ENCODE measurements around the gene ZFP28. TPM values are rescaled to one million over a fixed set of nuclear protein-coding genes. Genes with fewer than 3 reads are reported as not detected.
A peak's percentile ranks its signal among the peaks of the same experiment; 100 is the strongest.

Gene ZFP28
- total RNA-seq, 4 donors from 2014 or later, result 10.3 to 20.2 (median 12.7) TPM

- H3K9me3 ChIP-seq, result peaks cover 0 to 84% (median 77%) of the 10 kb centered on the region in 4 donors
- intact Hi-C loops (cut with DNase I), result loop anchor here (10.0 kb wide), 1 partner anchor 172 kb away; the partner anchor contains the start of gene ZNF582
- 1% methylated on average over 12 of the region's 23 CpGs for WGBS
- DNase-seq (ENCODE audit: extremely low spot score), result no peak
- peaks cover 26 to 57% (median 43%) of the 10 kb centered on the region in 4 donors for H3K36me3 ChIP-seq
- peaks cover 0 to 4% (median 0%) of the 10 kb centered on the region in 4 donors for H3K27me3 ChIP-seq
- TF ChIP-seq POLR2A (IDR thresholded peaks at IDR 0.05; ENCODE audit: low read depth) (no peak), POLR2AphosphoS5 (IDR thresholded peaks at IDR 0.05) (no peak), CTCF (IDR thresholded peaks at IDR 0.05) (no peak), EP300 (IDR thresholded peaks at IDR 0.05) (no peak)
- peak overlapping the region; percentile 71 to 93 (median 84) for H3K4me3 ChIP-seq
- peaks cover 8 to 21% (median 20%) of the 10 kb centered on the region in 4 donors for H3K4me1 ChIP-seq
- H3K27ac ChIP-seq (replicated peaks in 1 of 4), result peak overlapping the region; percentile 81 to 94 (median 86)
Measured at GRCh38 chr19:56566904-56567273, 28.1 kb downstream of the ZFP28 start.

DNA sequence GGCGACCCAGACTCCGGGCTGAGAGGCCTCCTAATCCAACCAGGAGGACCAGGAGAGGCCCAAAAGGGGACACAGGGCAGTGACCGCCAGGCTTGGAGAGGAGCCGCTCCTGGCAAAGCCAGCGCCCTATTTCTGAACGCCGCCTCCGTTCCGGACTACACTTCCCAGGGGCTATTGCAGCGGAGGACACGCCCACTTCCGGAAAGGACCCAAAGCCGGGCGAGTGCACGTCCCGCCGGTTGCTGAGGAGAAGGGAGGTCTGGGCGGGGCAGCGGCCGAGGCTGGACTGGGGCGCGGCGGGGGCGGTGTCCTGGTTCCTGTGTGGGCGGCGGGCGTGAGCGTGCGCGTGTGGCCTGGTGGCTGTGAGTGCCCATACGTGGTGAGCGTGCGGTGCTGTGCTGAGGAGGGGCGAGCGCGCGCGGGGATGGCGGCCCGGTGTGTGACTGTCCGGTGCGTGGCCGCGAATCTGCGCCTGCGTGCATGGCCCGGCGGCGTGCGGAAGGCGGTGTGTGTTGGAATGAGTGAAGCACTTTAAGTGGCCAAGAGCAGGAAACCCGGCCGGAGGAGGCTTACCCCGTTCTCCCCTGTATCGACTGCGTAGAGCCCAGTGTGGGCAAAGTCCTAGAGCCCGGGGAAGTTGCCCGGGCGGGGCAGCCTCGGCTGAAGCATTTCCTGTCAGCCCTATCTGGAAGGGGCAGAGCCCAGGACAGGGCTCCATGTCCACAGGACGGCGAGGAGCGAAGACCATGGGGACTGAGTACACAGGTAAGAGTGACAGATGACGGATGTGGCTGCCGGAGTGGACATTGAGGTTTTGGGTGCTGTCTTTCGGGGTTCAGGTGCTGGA lies 28.7 kb downstream of the ZFP28 start, which contains the start of gene ZNF470:
ZNF470 (plus strand) TSS at position 195 of the 847 bp plus-strand sequence. CDS start 2,844 bp downstream, outside the sequence.
- peaks cover 0 to 82% (median 77%) of the 10 kb centered on the region in 4 donors for H3K9me3 ChIP-seq
- intact Hi-C loops (cut with DNase I), result loop anchor here (10.0 kb wide), 1 partner anchor 173 kb away; the partner anchor contains the start of gene ZNF582
- WGBS, result 15% methylated on average over 13 of the region's 66 CpGs
- peaks cover 31 to 58% (median 43%) of the 10 kb centered on the region in 4 donors for H3K36me3 ChIP-seq
- H3K4me3 ChIP-seq, result peak within 1 kb of the TSS; percentile 71 to 93 (median 84)
- no peak for TF ChIP-seq POLR2A (IDR thresholded peaks at IDR 0.05; ENCODE audit: low read depth)
- TF ChIP-seq POLR2AphosphoS5 (IDR thresholded peaks at IDR 0.05), result peak; percentile 88 to 91
- peak; percentile 99 for DNase-seq (ENCODE audit: extremely low spot score)
- peaks cover 0 to 4% (median 0%) of the 10 kb centered on the region in 4 donors for H3K27me3 ChIP-seq
- peak within 1 kb of the TSS; percentile 81 to 94 (median 86) for H3K27ac ChIP-seq (replicated peaks in 1 of 4)
- peaks cover 8 to 21% (median 20%) of the 10 kb centered on the region in 4 donors for H3K4me1 ChIP-seq

- Histone ChIP-seq H3K4me1 (peaks cover 8 to 13% (median 11%) of the 10 kb centered on the region in 4 donors), H3K27me3 (no peaks in the 10 kb centered on the region), H3K36me3 (peaks cover 71 to 92% (median 86%) of the 10 kb centered on the region in 4 donors), H3K4me3 (no peak overlapping the region), H3K9me3 (peaks cover 6 to 92% (median 89%) of the 10 kb centered on the region in 4 donors), H3K27ac (replicated peaks in 1 of 4) (no peak overlapping the region)
- 50% methylated on average over 2 of the region's 2 CpGs for WGBS
- DNase-seq (ENCODE audit: extremely low spot score), result no peak
- TF ChIP-seq POLR2A (IDR thresholded peaks at IDR 0.05; ENCODE audit: low read depth), result no peak
- TF ChIP-seq POLR2AphosphoS5 (IDR thresholded peaks at IDR 0.05), result no peak
- no peak for TF ChIP-seq EP300 (IDR thresholded peaks at IDR 0.05)
- TF ChIP-seq CTCF (IDR thresholded peaks at IDR 0.05), result no peak
- intact Hi-C loops (cut with DNase I), result no loop called here
Measured at GRCh38 chr19:56572589-56572988, 33.8 kb downstream of the ZFP28 start.

DNA sequence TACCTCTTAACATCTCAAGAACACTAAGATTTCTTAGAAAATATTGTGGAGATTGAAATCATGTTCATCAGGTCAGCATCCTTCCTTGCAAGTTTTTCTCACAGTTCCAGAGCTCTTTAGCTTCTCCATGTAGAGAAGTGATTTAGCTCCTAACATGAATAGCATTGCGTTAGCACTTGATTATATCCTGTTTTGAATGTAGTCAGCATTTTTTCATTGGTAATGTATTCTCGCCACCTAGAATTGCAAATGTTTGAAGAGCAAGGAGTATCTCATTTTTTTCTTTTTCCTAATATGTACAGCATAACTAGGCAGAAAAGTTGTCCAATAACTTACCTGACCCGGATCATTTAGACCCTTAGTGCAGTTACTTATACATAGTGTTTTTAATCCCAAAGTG lies 35.2 kb downstream of the ZFP28 start:
- 99% methylated on average over 3 of the region's 3 CpGs for WGBS

More for the DNA sequence above, 35.2 kb downstream of the ZFP28 start:
- Histone ChIP-seq H3K27me3 (no peaks in the 10 kb centered on the region), H3K36me3 (peaks cover 76 to 100% (median 90%) of the 10 kb centered on the region in 4 donors), H3K9me3 (peaks cover 6 to 99% (median 98%) of the 10 kb centered on the region in 4 donors), H3K4me1 (peaks cover 0 to under 1% (median 0%) of the 10 kb centered on the region in 4 donors), H3K4me3 (no peak overlapping the region), H3K27ac (replicated peaks in 1 of 4) (no peak overlapping the region)
- no peak for TF ChIP-seq POLR2A (IDR thresholded peaks at IDR 0.05; ENCODE audit: low read depth)
- no peak for TF ChIP-seq CTCF (IDR thresholded peaks at IDR 0.05)
- DNase-seq (ENCODE audit: extremely low spot score), result no peak
- intact Hi-C loops (cut with DNase I), result no loop called here

All from esophagus muscularis mucosa (tissue), 4 donors.